GM12892 (cell line): ENCODE data around the gene KLF14.
"Not testable (repeated sequence)": the region's sequence is repeated elsewhere in the genome, so short reads cannot be mapped to it uniquely, and the experiment has no call there.

Experiments used
- POLR2A ChIP-seq: IDR thresholded peaks from 2 replicates; pipeline ENCODE4 v1.6.1; 2011; ENCODE audit warnings: low read depth, low read length, control low read depth
- POLR2AphosphoS5 ChIP-seq: IDR thresholded peaks from 2 replicates; pipeline ENCODE4 v1.6.1; 2011; ENCODE audit warnings: low read depth, low read length, control low read depth
- TAF1 ChIP-seq: IDR thresholded peaks from 2 replicates; pipeline ENCODE4 v1.6.1; 2011; ENCODE audit warnings: low read depth, mild to moderate bottlenecking, control low read depth, low read length, borderline replicate concordance

DNA sequence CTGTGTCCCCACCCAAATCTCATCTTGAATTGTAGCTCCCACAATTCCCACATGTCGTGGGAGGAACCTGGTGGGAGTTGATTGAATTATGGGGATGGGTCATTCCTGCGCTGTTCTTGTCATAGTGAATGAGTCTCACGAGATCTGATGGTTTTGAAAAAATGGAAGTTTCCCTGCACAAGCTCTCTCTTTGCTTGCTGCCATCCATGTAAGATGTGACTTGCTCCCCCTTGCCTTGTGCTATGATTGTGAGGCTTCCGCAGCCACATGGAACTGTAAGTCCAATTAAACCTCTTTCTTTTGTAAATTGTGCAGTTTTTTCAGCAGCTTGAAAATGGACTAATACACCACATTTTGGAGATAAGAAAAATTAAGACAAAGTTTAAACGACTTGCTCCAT, 38.4 kb upstream of the KLF14 start:
- TF ChIP-seq TAF1, POLR2AphosphoS5, POLR2A: not testable (repeated sequence)
